HepG2 (cell line): ENCODE data around the gene C1orf159. TPM values are rescaled to one million over a fixed set of nuclear protein-coding genes. Genes with fewer than 3 reads are reported as not detected.

Experiments used
- E2F5 ChIP-seq: sonication (generic); formaldehyde crosslinking; conservative IDR thresholded peaks from 2 replicates; pipeline ENCODE4 v1.4.0; 2020; ENCODE audit warnings: missing genetic modification reagents
- FOSL2 ChIP-seq: sonication (generic); formaldehyde crosslinking; IDR thresholded peaks from 2 replicates; pipeline ENCODE4 v1.4.0; 2020; ENCODE audit warnings: missing genetic modification reagents
- GABPA ChIP-seq, 2 experiments: IDR thresholded peaks; 2 replicates each; pipeline ENCODE4 v1.6.1; 2011 to 2016; ENCODE audit warnings: low read depth in 2 of 2, low read length in 1 of 2, missing biosample characterization in 1 of 2, missing genetic modification characterization in 1 of 2
- KLF6 ChIP-seq: IDR thresholded peaks from 2 replicates; pipeline ENCODE4 v1.8.0; 2016; ENCODE audit warnings: missing biosample characterization, missing genetic modification reagents
- MXD1 ChIP-seq: sonication (generic); formaldehyde crosslinking; IDR thresholded peaks from 2 replicates; pipeline ENCODE4 v1.4.0; 2020; ENCODE audit warnings: mild to moderate bottlenecking, missing genetic modification reagents
- NFKB2 ChIP-seq: sonication (generic); formaldehyde crosslinking; IDR thresholded peaks from 2 replicates; pipeline ENCODE4 v1.4.0; 2020; ENCODE audit warnings: missing genetic modification reagents, borderline replicate concordance
- NONO ChIP-seq, 2 experiments: fragments of 450-650 bp in 1 of 2; sonication (generic) in 1 of 2; formaldehyde crosslinking in 1 of 2; IDR thresholded peaks in 1 of 2; conservative IDR thresholded peaks in 1 of 2; 2 replicates each; pipeline versions ENCODE4 v1.6.1 to v1.8.0; 2017 to 2022; ENCODE audit warnings: mild to moderate bottlenecking in 1 of 2, missing genetic modification reagents in 1 of 2, moderate library complexity in 1 of 2
- POGK ChIP-seq: sonication (generic); formaldehyde crosslinking; conservative IDR thresholded peaks from 2 replicates; pipeline ENCODE4 v1.8.0; 2022; ENCODE audit warnings: mild to moderate bottlenecking, moderate library complexity, missing genetic modification reagents
- PPARG ChIP-seq: conservative IDR thresholded peaks from 2 replicates; pipeline ENCODE4 v1.6.1; 2016; ENCODE audit warnings: missing biosample characterization, missing genetic modification reagents
- PRMT3 ChIP-seq: sonication (generic); formaldehyde crosslinking; IDR thresholded peaks from 2 replicates; pipeline ENCODE4 v1.8.1; 2022; ENCODE audit warnings: low read depth, mild to moderate bottlenecking, moderate library complexity, missing genetic modification reagents, borderline replicate concordance
- RFX1 ChIP-seq: fragments of 450-650 bp; IDR thresholded peaks from 2 replicates; pipeline ENCODE4 v1.6.1; 2017
- RFXAP ChIP-seq: sonication (generic); formaldehyde crosslinking; IDR thresholded peaks from 2 replicates; pipeline ENCODE4 v1.4.0; 2020; ENCODE audit warnings: missing genetic modification reagents, borderline replicate concordance
- TBL1XR1 ChIP-seq: fragments of 150-350 bp; IDR thresholded peaks from 2 replicates; pipeline ENCODE4 v1.6.1; 2014; ENCODE audit warnings: borderline replicate concordance, low read length; ENCODE audit not compliant: partially characterized antibody
- ZNF180 ChIP-seq: sonication (generic); formaldehyde crosslinking; IDR thresholded peaks from 2 replicates; pipeline ENCODE4 v1.4.0; 2020; ENCODE audit warnings: low read depth, missing genetic modification reagents, borderline replicate concordance
- ZNF512B ChIP-seq: sonication (generic); formaldehyde crosslinking; IDR thresholded peaks from 2 replicates; pipeline ENCODE4 v1.5.1; 2020; ENCODE audit warnings: missing genetic modification reagents, mild to moderate bottlenecking, borderline replicate concordance
- ZNF605 ChIP-seq: sonication (generic); formaldehyde crosslinking; IDR thresholded peaks from 2 replicates; pipeline ENCODE4 v1.8.0; 2022; ENCODE audit warnings: mild to moderate bottlenecking, missing genetic modification reagents
- ZNF687 ChIP-seq: sonication (generic); formaldehyde crosslinking; IDR thresholded peaks from 2 replicates; pipeline ENCODE4 v1.5.1; 2020; ENCODE audit warnings: mild to moderate bottlenecking, missing genetic modification reagents, moderate library complexity
- ZSCAN12 ChIP-seq: sonication (generic); formaldehyde crosslinking; IDR thresholded peaks from 2 replicates; pipeline ENCODE4 v1.9.0; 2021; ENCODE audit warnings: mild to moderate bottlenecking, missing genetic modification reagents
- polyA plus RNA-seq, 8 experiments: library from polyadenylated mRNA; depleted of rRNA in 3 of 8; stranded (reverse) in 7 of 8; unstranded in 1 of 8; fragments of >200 nt; fragmentation: Illumina TruSeq in 4 of 8; extraction: Trizol in 4 of 8; gene quantifications; 2 replicates each; pipeline versions ENCODE4 v1.2.1 to v1.2.3, GENCODE V29; 2011 to 2016; ENCODE audit warnings: low read depth in 4 of 8, missing spikeins in 1 of 8, mixed read lengths in 1 of 8; ENCODE audit not compliant: insufficient read depth in 1 of 8
- total RNA-seq, 5 experiments: library from RNA; depleted of rRNA; stranded (reverse); fragments of >200 nt; fragmentation: Illumina TruSeq; extraction: Trizol; gene quantifications; 2 replicates each; pipeline ENCODE4 v1.2.3, GENCODE V29; 2016; ENCODE audit warnings: low read depth in 1 of 5

Gene C1orf159
- total and polyA plus RNA-seq, 2 of the 13 experiments (the other 11 are each of a cell fraction or from before 2014, with no cell fraction given) = 3.8 to 6.7 TPM

- 0 out of 2 replicates have a peak, but pooled peaks have one; percentile 30 for TF ChIP-seq POGK (CRISPR knock-in tag)
- TF ChIP-seq PRMT3 (CRISPR knock-in tag) = no peak
- TF ChIP-seq NFKB2 (CRISPR knock-in tag) = peak; percentile 17; the same call in 1 of the 2 replicates
- TF ChIP-seq PPARG = 0 out of 2 replicates have a peak, but pooled peaks have one; percentile 11
- no peak for TF ChIP-seq MXD1 (CRISPR knock-in tag)
- TF ChIP-seq RFX1 = no peak
- TF ChIP-seq E2F5 (CRISPR knock-in tag) = peak; percentile 58; the same call in 1 of the 2 replicates
- no peak for TF ChIP-seq ZNF180 (CRISPR knock-in tag)
- TF ChIP-seq RFXAP (CRISPR knock-in tag) = no peak
- TF ChIP-seq NONO (IDR thresholded peaks at IDR 0.05) = no peak
- TF ChIP-seq NONO (CRISPR knock-in tag; conservative IDR thresholded peaks at IDR 0.05) = peak; percentile 53; the same call in 1 of the 2 replicates
- peak; percentile 72 for TF ChIP-seq ZNF687 (CRISPR knock-in tag)
- no peak for TF ChIP-seq ZSCAN12 (CRISPR knock-in tag)
- no peak for TF ChIP-seq GABPA (IDR thresholded peaks at IDR 0.05; ENCODE audit: low read depth, low read length)
- TF ChIP-seq GABPA (CRISPR knock-in tag; IDR thresholded peaks at IDR 0.05; ENCODE audit: low read depth) = no peak
- TF ChIP-seq ZNF512B (CRISPR knock-in tag) = no peak
- TF ChIP-seq FOSL2 = peak; percentile 30; the same call in 1 of the 2 replicates
- no peak for TF ChIP-seq TBL1XR1
- peak; percentile 59; the same call in 1 of the 2 replicates for TF ChIP-seq ZNF605 (CRISPR knock-in tag)
- TF ChIP-seq KLF6 (CRISPR knock-in tag) = 0 out of 2 replicates have a peak, but pooled peaks have one; percentile 48
Observed at GRCh38 chr1:1128454-1129139, 12.7 kb upstream of the C1orf159 start (continued).
